H1 (cell line): Measurements from ENCODE around the gene KCTD15. TPM values are rescaled to one million over a fixed set of nuclear protein-coding genes. Genes with fewer than 3 reads are reported as not detected.
A peak's percentile ranks its signal among the peaks of the same experiment; 100 is the strongest.

Source experiments
- CHD7 ChIP-seq: fragments of 300-600 bp; sonication (generic); IDR thresholded peaks from 2 replicates; pipeline ENCODE4 v1.7.1; 2012; ENCODE audit warnings: low read length, moderate library complexity, mild to moderate bottlenecking, inconsistent platforms; ENCODE audit not compliant: insufficient replicate concordance
- RAD21 ChIP-seq, 2 experiments: IDR thresholded peaks in 1 of 2; conservative IDR thresholded peaks in 1 of 2; 2 replicates each; pipeline ENCODE4 v1.6.1; 2011; ENCODE audit warnings: low read depth in 2 of 2, low read length in 2 of 2, improper control_type of control experiment in 1 of 2, inconsistent platforms in 1 of 2, mild to moderate bottlenecking in 1 of 2, moderate library complexity in 1 of 2
- TAF7 ChIP-seq: optimal IDR thresholded peaks from 2 replicates; pipeline ENCODE3; 2011; ENCODE audit warnings: low read depth, mild to moderate bottlenecking, inconsistent platforms, low read length, moderate library complexity, borderline replicate concordance
- polyA plus RNA-seq, 7 experiments: library from polyadenylated mRNA; depleted of rRNA in 3 of 7; stranded (reverse) in 5 of 7; unstranded in 2 of 7; fragments of >200 nt in 5 of 7; fragments of 200-250 nt in 2 of 7; gene quantifications; 1 replicate in 5 of 7; 2 replicates in 1 of 7; 4 replicates in 1 of 7; pipeline versions ENCODE4 v1.2.1 to v1.2.3, GENCODE V29; 2011 to 2013; ENCODE audit warnings: missing spikeins in 2 of 7, mixed read lengths in 2 of 7
- total RNA-seq: library from RNA; stranded (reverse); fragmentation: NEBNext Ultra II Directional; extraction: Animal tissue kit (Norgen Biotek cat#: 25700); gene quantifications from 2 replicates; pipeline ENCODE4 v1.2.1, GENCODE V29; 2021
- TF ChIP-seq, protein P1 (sequence below), 3 experiments: IDR thresholded peaks; 1 replicate in 2 of 3; 2 replicates in 1 of 3; pipeline versions ENCODE4 v1.5.1 to v1.6.1; 2011; ENCODE audit warnings: low read length in 3 of 3, mild to moderate bottlenecking in 3 of 3, inconsistent platforms in 2 of 3, low read depth in 1 of 3, moderate library complexity in 1 of 3; ENCODE audit not compliant: insufficient read depth in 1 of 3; ENCODE audit errors: control extremely low read depth in 1 of 3

KCTD15 gene
- total and polyA plus RNA-seq, 2 of the 8 experiments (the other 6 are each of a cell fraction or from before 2014, with no cell fraction given): 25.1 to 27.0 TPM

- no peak for TF ChIP-seq CHD7
- no peak for TF ChIP-seq TAF7
- peak in 1 of 2 experiments; percentile 46; a peak in 2 of 4 replicates for TF ChIP-seq RAD21 (IDR thresholded peaks at IDR 0.05 in 1 of 2, conservative IDR thresholded peaks at IDR 0.05 in 1 of 2; ENCODE audit: low read depth in 2 of 2, low read length in 2 of 2)
- TF ChIP-seq, protein P1, sequence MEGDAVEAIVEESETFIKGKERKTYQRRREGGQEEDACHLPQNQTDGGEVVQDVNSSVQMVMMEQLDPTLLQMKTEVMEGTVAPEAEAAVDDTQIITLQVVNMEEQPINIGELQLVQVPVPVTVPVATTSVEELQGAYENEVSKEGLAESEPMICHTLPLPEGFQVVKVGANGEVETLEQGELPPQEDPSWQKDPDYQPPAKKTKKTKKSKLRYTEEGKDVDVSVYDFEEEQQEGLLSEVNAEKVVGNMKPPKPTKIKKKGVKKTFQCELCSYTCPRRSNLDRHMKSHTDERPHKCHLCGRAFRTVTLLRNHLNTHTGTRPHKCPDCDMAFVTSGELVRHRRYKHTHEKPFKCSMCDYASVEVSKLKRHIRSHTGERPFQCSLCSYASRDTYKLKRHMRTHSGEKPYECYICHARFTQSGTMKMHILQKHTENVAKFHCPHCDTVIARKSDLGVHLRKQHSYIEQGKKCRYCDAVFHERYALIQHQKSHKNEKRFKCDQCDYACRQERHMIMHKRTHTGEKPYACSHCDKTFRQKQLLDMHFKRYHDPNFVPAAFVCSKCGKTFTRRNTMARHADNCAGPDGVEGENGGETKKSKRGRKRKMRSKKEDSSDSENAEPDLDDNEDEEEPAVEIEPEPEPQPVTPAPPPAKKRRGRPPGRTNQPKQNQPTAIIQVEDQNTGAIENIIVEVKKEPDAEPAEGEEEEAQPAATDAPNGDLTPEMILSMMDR (IDR thresholded peaks at IDR 0.05; ENCODE audit: control extremely low read depth in 1 of 3, insufficient read depth in 1 of 3, low read depth in 1 of 3, low read length in 3 of 3): peak; percentile 25 to 51 (median 35)
- TF ChIP-seq, all 59 proteins: peak for 2
These were observed 36.0 kb downstream of the KCTD15 start (continued) for GRCh38 chr19:33832633-33833032.
